B cell (primary cell): ENCODE results near the gene KLK6. TPM values are rescaled to one million over a fixed set of nuclear protein-coding genes. Genes with fewer than 3 reads are reported as not detected.

Experiments
- ATAC-seq: fragments of 200-7000 bp; cut with Tn5 transposase; one replicate; pipeline ENCODE4 v1.10.0; 2021; ENCODE audit warnings: low read depth, mild to moderate bottlenecking, moderate number of reproducible peaks, moderate library complexity
- CTCF ChIA-PET: fragments of 350-600 bp; sonication (Branson Sonifier 250); formaldehyde crosslinking; loops from one replicate; lab custom pipeline; 2021; ENCODE audit warnings: antibody characterized with exemption, inconsistent platforms; lab: Charles Lee
- POLR2A ChIA-PET: fragments of 350-600 bp; sonication (Branson Sonifier 250); formaldehyde crosslinking; loops from one replicate; lab custom pipeline; 2021; ENCODE audit warnings: antibody characterized with exemption; lab: Charles Lee
- DNase-seq: peaks from one replicate; pipeline ENCODE4 v3.0.0; 2013
- H2AFZ ChIP-seq: 2 replicates; pipeline ENCODE4 v1.6.1; 2012; ENCODE audit warnings: mild to moderate bottlenecking, low read depth, low read length; ENCODE audit not compliant: insufficient read depth, poor library complexity, severe bottlenecking
- H3K27ac ChIP-seq, 2 donors: 1 replicate in 1 of 2; 2 replicates in 1 of 2; pipeline ENCODE4 v1.5.1; 2012 to 2013; ENCODE audit warnings: low read length in 2 of 2, mild to moderate bottlenecking in 2 of 2, moderate library complexity in 1 of 2
- H3K27me3 ChIP-seq, 4 experiments: fragments of 200-600 bp in 1 of 4; sonication (generic) in 1 of 4; replicated peaks in 1 of 4; 1 replicate in 2 of 4; 2 replicates in 2 of 4; pipeline versions ENCODE4 v1.6.1 to v1.7.0; 2013 to 2016; ENCODE audit warnings: low read length in 3 of 4, mild to moderate bottlenecking in 2 of 4, mixed read lengths in 1 of 4, moderate library complexity in 1 of 4; ENCODE audit not compliant: insufficient read depth in 4 of 4, control insufficient read depth in 3 of 4; ENCODE audit errors: control extremely low read depth in 1 of 4
- H3K36me3 ChIP-seq, 2 experiments: replicated peaks in 1 of 2; 1 replicate in 1 of 2; 2 replicates in 1 of 2; pipeline versions ENCODE4 v1.6.1 to v1.7.1; 2013; ENCODE audit warnings: low read length in 1 of 2; ENCODE audit not compliant: insufficient read depth in 2 of 2, control insufficient read depth in 1 of 2; ENCODE audit errors: control extremely low read depth in 1 of 2, extremely low read depth in 1 of 2
- H3K4me1 ChIP-seq, 2 donors: fragments of 200-600 bp in 1 of 2; sonication (generic) in 1 of 2; 1 replicate in 1 of 2; 2 replicates in 1 of 2; pipeline versions ENCODE4 v1.5.1 to v1.6.1; 2013 to 2017; ENCODE audit warnings: low read length in 2 of 2; ENCODE audit not compliant: control insufficient read depth in 2 of 2, insufficient read depth in 2 of 2
- H3K4me2 ChIP-seq: replicated peaks from 2 replicates; pipeline ENCODE3; 2012; ENCODE audit warnings: mild to moderate bottlenecking, low read depth, low read length; ENCODE audit not compliant: poor library complexity, severe bottlenecking
- H3K4me3 ChIP-seq, 5 experiments: fragments of 200-600 bp in 1 of 5; sonication (generic) in 1 of 5; 1 replicate in 3 of 5; 2 replicates in 2 of 5; pipeline versions ENCODE4 v1.5.1 to v1.7.0; 2011 to 2016; ENCODE audit warnings: low read length in 4 of 5, mild to moderate bottlenecking in 4 of 5, low read depth in 2 of 5, control low read depth in 1 of 5, moderate library complexity in 1 of 5; ENCODE audit not compliant: insufficient read depth in 1 of 5; ENCODE audit errors: control extremely low read depth in 1 of 5, extremely low read depth in 1 of 5
- H3K79me2 ChIP-seq: fragments of 200-600 bp; sonication (generic); one replicate; pipeline ENCODE4 v1.6.0; 2016; ENCODE audit warnings: low read length; ENCODE audit not compliant: control insufficient read depth, insufficient read depth
- H3K9ac ChIP-seq: fragments of 200-600 bp; sonication (generic); 2 replicates; pipeline ENCODE4 v1.6.1; 2017; ENCODE audit warnings: mild to moderate bottlenecking, low read length, moderate library complexity
- H3K9me3 ChIP-seq, 3 donors: one replicate each; pipeline versions ENCODE4 v1.6.1 to v1.7.1; 2013; ENCODE audit warnings: low read length in 2 of 3; ENCODE audit not compliant: control insufficient read depth in 2 of 3, insufficient read depth in 1 of 3; ENCODE audit errors: control extremely low read depth in 1 of 3
- H4K20me1 ChIP-seq: 2 replicates; pipeline ENCODE4 v1.6.0; 2012; ENCODE audit warnings: mild to moderate bottlenecking, low read length; ENCODE audit not compliant: insufficient read depth, control insufficient read depth, poor library complexity, severe bottlenecking
- H3K27ac Mint-ChIP-seq: one replicate; pipeline ENCODE4 v1.8.0; 2021; ENCODE audit warnings: mixed read lengths
- H3K27me3 Mint-ChIP-seq: one replicate; pipeline ENCODE4 v1.8.0; 2021; ENCODE audit warnings: mixed read lengths
- H3K4me1 Mint-ChIP-seq: one replicate; pipeline ENCODE4 v1.8.0; 2021; ENCODE audit warnings: mixed read lengths
- H3K4me3 Mint-ChIP-seq: one replicate; pipeline ENCODE4 v1.8.0; 2021; ENCODE audit warnings: mixed read lengths
- H3K9me3 Mint-ChIP-seq: one replicate; pipeline ENCODE4 v1.8.0; 2022; ENCODE audit warnings: mixed read lengths; ENCODE audit not compliant: insufficient read depth
- CTCF ChIP-seq: fragments of 200-600 bp; IDR thresholded peaks from one replicate; pipeline ENCODE4 v1.8.0; 2022; ENCODE audit warnings: antibody characterized with exemption, mild to moderate bottlenecking
- EZH2 ChIP-seq: IDR thresholded peaks from 2 replicates; pipeline ENCODE4 v1.6.1; 2012; ENCODE audit warnings: borderline replicate concordance, low read depth, mild to moderate bottlenecking, moderate library complexity, low read length; ENCODE audit not compliant: insufficient read depth, poor library complexity, severe bottlenecking
- whole genome bisulfite sequencing: methylation state at CpG from one replicate; pipeline ENCODE4 v1.1.5; 2013; ENCODE audit warnings: missing lambda C conversion rate; ENCODE audit not compliant: insufficient coverage; 5-methylcytosine and 5-hydroxymethylcytosine counted together
- intact Hi-C: fragments of 100-400 bp; cut with micrococcal nuclease; formaldehyde crosslinking; loops from one replicate; pipeline ENCODE4 v1.10.0; 2022
- polyA plus RNA-seq: library from polyadenylated mRNA; depleted of rRNA; stranded (reverse); fragments of >200 nt; gene quantifications from 2 replicates; pipeline ENCODE4 v1.2.3, GENCODE V29; 2012
- total RNA-seq, 2 donors: library from RNA; stranded (reverse); fragments of 120-200 nt in 1 of 2; gene quantifications; 1 replicate in 1 of 2; 2 replicates in 1 of 2; pipeline versions ENCODE4 v1.2.3 to v1.2.4, GENCODE V29; 2013 to 2022

KLK6 gene
- total and polyA plus RNA-seq, 2 donors (not counting 1 experiment from before 2014, with no cell fraction given): not detected

GRCh38 chr19:50998061-50998460 is 28.7 kb upstream of the KLK6 start:
- ChIA-PET POLR2A (no interaction called here), CTCF (no interaction called here)
- Histone ChIP-seq H3K27ac (no peak overlapping the region), H3K9ac (no peak overlapping the region), H3K36me3 (no peaks in the 10 kb centered on the region), H3K79me2 (no peaks in the 10 kb centered on the region), H3K4me3 (no peak overlapping the region), H3K4me2 (no peak overlapping the region), H3K9me3 (peaks cover 0 to 26% (median 3%) of the 10 kb centered on the region in 3 donors), H4K20me1 (no peaks in the 10 kb centered on the region), H3K27me3 (peaks cover 0 to 26% (median 2%) of the 10 kb centered on the region in 4 experiments), H3K4me1 (no peaks in the 10 kb centered on the region), H2AFZ (no peak overlapping the region)
- Mint-ChIP-seq H3K27me3 (peaks cover 27% of the 10 kb centered on the region), H3K4me1 (no peaks in the 10 kb centered on the region), H3K4me3 (no peak overlapping the region), H3K27ac (no peak overlapping the region), H3K9me3 (no peaks in the 10 kb centered on the region)
- DNase-seq: no peak
- 63% methylated on average over 1 of the region's 5 CpGs for WGBS
- ATAC-seq: no peak
- TF ChIP-seq CTCF (no peak), EZH2 (no peak)
- intact Hi-C loops: no loop called here

GRCh38 chr19:50994129-50994528 is 24.7 kb upstream of the KLK6 start:
- H3K4me1 Mint-ChIP-seq: no peaks in the 10 kb centered on the region
- no peak overlapping the region for H3K4me2 ChIP-seq
- no peak overlapping the region for H3K9ac ChIP-seq
- H3K27me3 ChIP-seq: peaks cover 0 to 5% (median 1%) of the 10 kb centered on the region in 4 experiments
- H3K27ac ChIP-seq: no peak overlapping the region
- no peak overlapping the region for H3K4me3 ChIP-seq
- H2AFZ ChIP-seq: no peak overlapping the region
- no CpG with 5 or more reads among the region's 2 CpGs for WGBS
- DNase-seq (no peak), ATAC-seq (no peak)
- no peaks in the 10 kb centered on the region for H3K36me3 ChIP-seq
- POLR2A ChIA-PET: no interaction called here
- no peaks in the 10 kb centered on the region for H3K4me1 ChIP-seq
- H3K27me3 Mint-ChIP-seq: peaks cover 32% of the 10 kb centered on the region
- no peaks in the 10 kb centered on the region for H3K79me2 ChIP-seq
- peaks cover 0 to 5% (median 3%) of the 10 kb centered on the region in 3 donors for H3K9me3 ChIP-seq
- H3K27ac Mint-ChIP-seq: no peak overlapping the region
- no peaks in the 10 kb centered on the region for H4K20me1 ChIP-seq
- CTCF ChIA-PET: no interaction called here
- intact Hi-C loops: no loop called here
- no peaks in the 10 kb centered on the region for H3K9me3 Mint-ChIP-seq
- no peak for TF ChIP-seq CTCF
- no peak for TF ChIP-seq EZH2
- H3K4me3 Mint-ChIP-seq: no peak overlapping the region
